ENCODE measurements around the gene PLCB1. TPM values are rescaled to one million over a fixed set of nuclear protein-coding genes. Genes with fewer than 3 reads are reported as not detected.

Gene PLCB1
- total RNA-seq, 1 donor = 35.4 TPM

GRCh38 chr20:8856668-8857067, 724.6 kb downstream of the PLCB1 start:
- DNase-seq (ENCODE audit: low read depth) = no peak
- no peak for TF ChIP-seq CTCF (IDR thresholded peaks at IDR 0.05; ENCODE audit: insufficient read depth, low read depth, low read length)

GRCh38 chr20:8858181-8858787, 726.2 kb downstream of the PLCB1 start:
- H3K4me3 ChIP-seq (ENCODE audit: low read depth, low read length) = no peak overlapping the region
- TF ChIP-seq CTCF (IDR thresholded peaks at IDR 0.05; ENCODE audit: insufficient read depth, low read depth, low read length) = no peak
- peak; percentile 11 for DNase-seq (ENCODE audit: low read depth)

More at GRCh38 chr20:8856668-8857067, 724.6 kb downstream of the PLCB1 start:
- no peak overlapping the region for H3K4me3 ChIP-seq (ENCODE audit: low read depth, low read length)

GRCh38 chr20:8860011-8860495, 728.0 kb downstream of the PLCB1 start:
- no peak overlapping the region for H3K4me3 ChIP-seq (ENCODE audit: low read depth, low read length)
- peak; percentile 88 for DNase-seq (ENCODE audit: low read depth)
- no peak for TF ChIP-seq CTCF (IDR thresholded peaks at IDR 0.05; ENCODE audit: insufficient read depth, low read depth, low read length)

GRCh38 chr20:8862092-8862491, 730.0 kb downstream of the PLCB1 start:
- no peak overlapping the region for H3K4me3 ChIP-seq (ENCODE audit: low read depth, low read length)
- no peak for DNase-seq (ENCODE audit: low read depth)
- TF ChIP-seq CTCF (IDR thresholded peaks at IDR 0.05; ENCODE audit: insufficient read depth, low read depth, low read length) = no peak

- no peak for DNase-seq (ENCODE audit: low read depth)
- no peak for TF ChIP-seq CTCF (IDR thresholded peaks at IDR 0.05; ENCODE audit: insufficient read depth, low read depth, low read length)
- H3K4me3 ChIP-seq (ENCODE audit: low read depth, low read length) = no peak overlapping the region
These were observed 733.6 kb downstream of the PLCB1 start for GRCh38 chr20:8865636-8866035.

- no peak for TF ChIP-seq CTCF (IDR thresholded peaks at IDR 0.05; ENCODE audit: insufficient read depth, low read depth, low read length)
- no peak for DNase-seq (ENCODE audit: low read depth)
- no peak overlapping the region for H3K4me3 ChIP-seq (ENCODE audit: low read depth, low read length)
These were observed 735.1 kb downstream of the PLCB1 start for GRCh38 chr20:8867038-8867740.

Measured in fibroblast of villous mesenchyme (primary cell).